Endothelial cell of umbilical vein (primary cell): ENCODE results near the gene DPYD. TPM values are rescaled to one million over a fixed set of nuclear protein-coding genes. Genes with fewer than 3 reads are reported as not detected.
A peak's percentile ranks its signal among the peaks of the same experiment; 100 is the strongest.

Source experiments
- BruUV-seq: library from RNA; stranded (reverse); fragments of 400-500 nt; replicated peaks from 2 replicates; lab custom pipeline; 2021; lab: Mats Ljungman, UMichigan
- CTCF ChIA-PET: fragments of 300-600, 350-600 bp; sonication (Branson Sonifier 250); formaldehyde crosslinking; loops from one replicate; lab custom pipeline; 2021; ENCODE audit warnings: antibody characterized with exemption, inconsistent platforms; lab: Charles Lee
- POLR2A ChIA-PET: fragments of 300-600, 350-600 bp; sonication (Branson Sonifier 250); formaldehyde crosslinking; loops from one replicate; lab custom pipeline; 2021; ENCODE audit warnings: antibody characterized with exemption, inconsistent platforms; lab: Charles Lee
- DNase-seq: peaks from one replicate; pipeline ENCODE4 v3.0.0-alpha.2; 2011; ENCODE audit warnings: low read depth, low spot score
- FAIRE-seq: peaks from 2 replicates; lab custom pipeline; 2011; peaks lifted over from hg19 to GRCh38; lab: Jason Lieb, UNC
- H2AFZ ChIP-seq: 2 replicates; pipeline ENCODE4 v1.6.0; 2012; ENCODE audit warnings: low read depth, low read length, control low read depth, inconsistent platforms
- H3K27ac ChIP-seq: 2 replicates; pipeline ENCODE4 v1.5.1; 2011; ENCODE audit warnings: low read depth, mild to moderate bottlenecking, control low read depth, low read length, moderate library complexity; ENCODE audit not compliant: insufficient read depth
- H3K27me3 ChIP-seq, 2 experiments: 2 replicates each; pipeline versions ENCODE4 v1.6.0 to v1.6.1; 2011; ENCODE audit warnings: low read length in 2 of 2, mixed read lengths in 1 of 2; ENCODE audit not compliant: control insufficient read depth in 2 of 2, insufficient read depth in 2 of 2
- H3K36me3 ChIP-seq, 2 experiments: 2 replicates in 1 of 2; 3 replicates in 1 of 2; pipeline ENCODE4 v1.5.1; 2011; ENCODE audit warnings: low read length in 2 of 2, mild to moderate bottlenecking in 1 of 2, moderate library complexity in 1 of 2; ENCODE audit not compliant: control insufficient read depth in 2 of 2, insufficient read depth in 2 of 2; ENCODE audit errors: extremely low read depth in 1 of 2
- H3K4me1 ChIP-seq: 3 replicates; pipeline ENCODE4 v1.5.1; 2011; ENCODE audit warnings: mild to moderate bottlenecking, low read length; ENCODE audit not compliant: control insufficient read depth, insufficient read depth; ENCODE audit errors: extremely low read depth
- H3K4me2 ChIP-seq: 2 replicates; pipeline ENCODE4 v1.6.1; 2011; ENCODE audit warnings: low read length, control low read depth, mixed read lengths; ENCODE audit not compliant: insufficient read depth
- H3K4me3 ChIP-seq, 3 experiments: fragments of 200-600 bp in 1 of 3; sonication (generic), shearing (Covaris generic) in 1 of 3; replicated peaks in 1 of 3; 2 replicates each; pipeline ENCODE4 v1.5.1; 2011 to 2016; ENCODE audit warnings: control low read depth in 3 of 3, low read length in 3 of 3, mild to moderate bottlenecking in 2 of 3, inconsistent platforms in 1 of 3, low read depth in 1 of 3, moderate library complexity in 1 of 3; ENCODE audit not compliant: insufficient read depth in 1 of 3
- H3K79me2 ChIP-seq: 2 replicates; pipeline ENCODE4 v1.6.0; 2012; ENCODE audit warnings: low read length, inconsistent platforms; ENCODE audit not compliant: control insufficient read depth, insufficient read depth
- H3K9ac ChIP-seq: replicated peaks from 2 replicates; pipeline ENCODE3; 2011; ENCODE audit warnings: low read length, control low read depth; ENCODE audit not compliant: insufficient read depth; ENCODE audit errors: extremely low read depth
- H3K9me1 ChIP-seq: replicated peaks from 3 replicates; pipeline ENCODE4 v1.6.0; 2011; ENCODE audit warnings: mild to moderate bottlenecking, low read length; ENCODE audit not compliant: control insufficient read depth, insufficient read depth; ENCODE audit errors: extremely low read depth
- H3K9me3 ChIP-seq: replicated peaks from 2 replicates; pipeline ENCODE4 v1.5.1; 2012; ENCODE audit warnings: low read length, inconsistent platforms; ENCODE audit not compliant: control insufficient read depth, insufficient read depth
- H4K20me1 ChIP-seq: replicated peaks from 2 replicates; pipeline ENCODE3; 2011; ENCODE audit warnings: mild to moderate bottlenecking, low read length; ENCODE audit not compliant: control insufficient read depth, insufficient read depth; ENCODE audit errors: extremely low read depth
- EZH2 ChIP-seq: IDR thresholded peaks from 2 replicates; pipeline ENCODE4 v1.6.1; 2012; ENCODE audit warnings: borderline replicate concordance, low read depth, mild to moderate bottlenecking, moderate library complexity, low read length, inconsistent platforms; ENCODE audit not compliant: severe bottlenecking
- FOS ChIP-seq: IDR thresholded peaks from 2 replicates; pipeline ENCODE4 v1.6.1; 2011; ENCODE audit warnings: mild to moderate bottlenecking, low read length, moderate library complexity, borderline replicate concordance; ENCODE audit not compliant: insufficient read depth
- GATA2 ChIP-seq: IDR thresholded peaks from 2 replicates; pipeline ENCODE4 v1.7.0; 2011; ENCODE audit warnings: low read depth, mild to moderate bottlenecking, moderate library complexity, mixed read lengths, low read length; ENCODE audit not compliant: insufficient read length, insufficient read depth
- JUN ChIP-seq: IDR thresholded peaks from 2 replicates; pipeline ENCODE4 v1.6.1; 2011; ENCODE audit warnings: borderline replicate concordance, low read depth; ENCODE audit not compliant: insufficient read length, insufficient read depth
- MYC ChIP-seq: IDR thresholded peaks from one replicate; pipeline ENCODE4 v1.6.1; 2011; ENCODE audit warnings: mild to moderate bottlenecking, low read depth, low read length
- POLR2A ChIP-seq: IDR thresholded peaks from 2 replicates; pipeline ENCODE4 v1.6.1; 2012; ENCODE audit warnings: low read depth, mild to moderate bottlenecking, control low read depth, low read length
- POLR2AphosphoS5 ChIP-seq: IDR thresholded peaks from 2 replicates; pipeline ENCODE4 v1.6.1; 2012; ENCODE audit warnings: low read depth, mild to moderate bottlenecking, control low read depth, low read length, moderate library complexity; ENCODE audit not compliant: insufficient read depth
- dilution Hi-C: fragments of 300-500 bp; cut with MboI; formaldehyde crosslinking; loops from one replicate; pipeline ENCODE4 v1.15.0; 2019; ENCODE audit warnings: low sequenced_read_pairs; ENCODE audit not compliant: extremely low pct_ligation_motif_present
- intact Hi-C: fragments of 100-400 bp; cut with micrococcal nuclease; formaldehyde crosslinking; loops from one replicate; pipeline ENCODE4 v1.10.0; 2022
- polyA plus RNA-seq, 4 experiments: library from polyadenylated mRNA; depleted of rRNA in 3 of 4; stranded (reverse) in 3 of 4; unstranded in 1 of 4; fragments of >200 nt; gene quantifications; 2 replicates each; pipeline versions ENCODE4 v1.2.1 to v1.2.3, GENCODE V29; 2011 to 2012; ENCODE audit warnings: missing spikeins in 1 of 4
- total RNA-seq: library from RNA; stranded (reverse); gene quantifications from 2 replicates; pipeline ENCODE4 v1.2.3, GENCODE V29; 2021
- TF ChIP-seq, protein P1 (sequence below): IDR thresholded peaks from 2 replicates; pipeline ENCODE4 v1.6.1; 2011; ENCODE audit not compliant: insufficient read depth, insufficient read length
- TF ChIP-seq, protein P2 (sequence below), 2 donors: IDR thresholded peaks; 1 replicate in 1 of 2; 2 replicates in 1 of 2; pipeline ENCODE4 v1.5.1; 2011; ENCODE audit warnings: low read length in 2 of 2, mild to moderate bottlenecking in 2 of 2, moderate library complexity in 2 of 2, control low read depth in 1 of 2, inconsistent platforms in 1 of 2, low read depth in 1 of 2; ENCODE audit not compliant: insufficient read depth in 1 of 2; ENCODE audit errors: extremely low read depth in 1 of 2

Gene DPYD
- total and polyA plus RNA-seq, 2 donors (not counting 3 experiments of a cell fraction or from before 2014, with no cell fraction given): 4.6 to 15.1 TPM

DNA sequence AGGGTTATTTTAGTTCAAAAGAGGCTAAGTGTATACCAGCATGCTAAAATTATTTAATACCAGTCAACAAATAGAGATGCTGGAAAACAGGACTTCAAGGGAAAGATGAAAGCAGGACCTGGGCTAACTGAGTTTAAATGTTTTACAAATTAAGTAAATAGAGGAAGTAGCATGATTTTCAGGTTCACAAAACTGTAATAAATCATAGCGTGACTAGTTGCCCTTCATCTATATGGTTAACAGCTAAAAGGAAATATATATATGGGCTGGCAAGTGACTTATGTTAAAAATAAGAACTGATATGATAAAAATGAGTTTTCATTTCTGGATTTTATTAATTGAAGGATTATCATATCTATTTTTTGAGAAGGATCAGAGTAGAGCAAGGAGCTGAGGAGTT lies 25.6 kb downstream of the DPYD start:
- Histone ChIP-seq H4K20me1 (no peaks in the 10 kb centered on the region), H3K27ac (no peak overlapping the region), H3K36me3 (no peaks in the 10 kb centered on the region), H2AFZ (no peak overlapping the region), H3K9me3 (no peaks in the 10 kb centered on the region), H3K4me3 (no peak overlapping the region), H3K9ac (no peak overlapping the region), H3K9me1 (peaks cover 2% of the 10 kb centered on the region), H3K27me3 (no peaks in the 10 kb centered on the region), H3K4me2 (no peak overlapping the region), H3K4me1 (peaks cover 15% of the 10 kb centered on the region), H3K79me2 (peaks cover 11% of the 10 kb centered on the region)
- dilution Hi-C loops (no loop called here), intact Hi-C loops (no loop called here)
- FAIRE-seq (no peak), DNase-seq (no peak)
- TF ChIP-seq, protein P1, sequence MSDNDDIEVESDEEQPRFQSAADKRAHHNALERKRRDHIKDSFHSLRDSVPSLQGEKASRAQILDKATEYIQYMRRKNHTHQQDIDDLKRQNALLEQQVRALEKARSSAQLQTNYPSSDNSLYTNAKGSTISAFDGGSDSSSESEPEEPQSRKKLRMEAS: no peak
- ChIA-PET POLR2A (no interaction called here), CTCF (interaction anchor here (0.7 to 1.3 kb wide), 4 partner anchors 10 to 25 kb away, joined by 3 to 5 read pairs (median 3); no protein-coding TSS in a partner anchor)
- BruUV-seq: no TSS peak

DNA sequence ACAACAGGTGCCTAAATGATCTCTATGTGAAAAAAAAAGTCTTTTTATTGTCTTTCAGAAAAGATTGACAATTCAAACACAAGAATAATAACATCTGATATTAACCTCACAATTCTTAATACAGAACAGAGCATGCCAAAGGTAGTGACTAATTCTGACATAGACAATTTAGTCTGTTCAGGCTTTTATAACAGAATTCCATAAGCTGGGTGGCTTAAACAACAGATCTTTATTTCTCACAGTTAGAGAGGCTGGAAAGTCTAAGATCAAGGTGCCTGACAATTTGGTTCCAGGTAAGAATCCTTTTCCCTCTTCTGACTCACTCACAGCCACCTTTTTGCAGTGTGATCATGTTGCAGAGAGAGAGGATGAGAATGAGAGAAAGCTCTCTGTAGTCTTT lies 27.0 kb downstream of the DPYD start:
- Histone ChIP-seq H3K9me3 (no peaks in the 10 kb centered on the region), H4K20me1 (no peaks in the 10 kb centered on the region), H3K9me1 (peaks cover 2% of the 10 kb centered on the region), H3K27ac (no peak overlapping the region), H3K9ac (no peak overlapping the region), H2AFZ (no peak overlapping the region), H3K79me2 (peaks cover 2% of the 10 kb centered on the region), H3K4me3 (no peak overlapping the region), H3K4me1 (peaks cover 9% of the 10 kb centered on the region), H3K36me3 (no peaks in the 10 kb centered on the region), H3K4me2 (peak overlapping the region; percentile 10), H3K27me3 (no peaks in the 10 kb centered on the region)
- TF ChIP-seq JUN (no peak), EZH2 (no peak), MYC (no peak), POLR2AphosphoS5 (no peak), GATA2 (no peak), FOS (no peak), POLR2A (no peak)
- TF ChIP-seq, protein P1: no peak
- TF ChIP-seq, protein P2, sequence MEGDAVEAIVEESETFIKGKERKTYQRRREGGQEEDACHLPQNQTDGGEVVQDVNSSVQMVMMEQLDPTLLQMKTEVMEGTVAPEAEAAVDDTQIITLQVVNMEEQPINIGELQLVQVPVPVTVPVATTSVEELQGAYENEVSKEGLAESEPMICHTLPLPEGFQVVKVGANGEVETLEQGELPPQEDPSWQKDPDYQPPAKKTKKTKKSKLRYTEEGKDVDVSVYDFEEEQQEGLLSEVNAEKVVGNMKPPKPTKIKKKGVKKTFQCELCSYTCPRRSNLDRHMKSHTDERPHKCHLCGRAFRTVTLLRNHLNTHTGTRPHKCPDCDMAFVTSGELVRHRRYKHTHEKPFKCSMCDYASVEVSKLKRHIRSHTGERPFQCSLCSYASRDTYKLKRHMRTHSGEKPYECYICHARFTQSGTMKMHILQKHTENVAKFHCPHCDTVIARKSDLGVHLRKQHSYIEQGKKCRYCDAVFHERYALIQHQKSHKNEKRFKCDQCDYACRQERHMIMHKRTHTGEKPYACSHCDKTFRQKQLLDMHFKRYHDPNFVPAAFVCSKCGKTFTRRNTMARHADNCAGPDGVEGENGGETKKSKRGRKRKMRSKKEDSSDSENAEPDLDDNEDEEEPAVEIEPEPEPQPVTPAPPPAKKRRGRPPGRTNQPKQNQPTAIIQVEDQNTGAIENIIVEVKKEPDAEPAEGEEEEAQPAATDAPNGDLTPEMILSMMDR (IDR thresholded peaks at IDR 0.05; ENCODE audit: extremely low read depth in 1 of 2, insufficient read depth in 1 of 2, low read depth in 1 of 2, low read length in 2 of 2): no peak
- intact Hi-C loops: no loop called here
- CTCF ChIA-PET: interaction anchor here (0.9 to 1.3 kb wide), 3 partner anchors 8 to 44 kb away, joined by 3 to 6 read pairs (median 3); no protein-coding TSS in a partner anchor
- peak; percentile 21 for DNase-seq
- POLR2A ChIA-PET: no interaction called here
- BruUV-seq: no TSS peak
- peak; percentile 18 for FAIRE-seq
- dilution Hi-C loops: no loop called here
